Mesenchymal stem cell (in vitro differentiated cells and primary cell): Measurements from ENCODE around the gene GCAT.

Source experiments
- DNase-seq: peaks from one replicate; pipeline ENCODE4 v3.0.0-alpha.2; 2013
- H2AFZ ChIP-seq: one replicate; pipeline ENCODE4 v1.6.1; 2013; ENCODE audit warnings: low read depth, mild to moderate bottlenecking, control low read depth, inconsistent platforms, low read length, moderate library complexity
- H2AK5ac ChIP-seq: 2 replicates; pipeline ENCODE4 v1.6.1; 2013; ENCODE audit warnings: low read length, moderate library complexity, mild to moderate bottlenecking, inconsistent platforms; ENCODE audit not compliant: severe bottlenecking
- H2BK120ac ChIP-seq: one replicate; pipeline ENCODE4 v1.6.1; 2013; ENCODE audit warnings: low read depth, mild to moderate bottlenecking, inconsistent platforms, low read length, moderate library complexity
- H2BK12ac ChIP-seq, 2 experiments: one replicate each; pipeline ENCODE4 v1.6.1; 2013; ENCODE audit warnings: inconsistent platforms in 2 of 2, low read length in 2 of 2, mild to moderate bottlenecking in 2 of 2, moderate library complexity in 2 of 2, control low read depth in 1 of 2
- H2BK15ac ChIP-seq: one replicate; pipeline ENCODE4 v1.6.1; 2013; ENCODE audit warnings: mild to moderate bottlenecking, low read depth, inconsistent platforms; ENCODE audit not compliant: poor library complexity, severe bottlenecking
- H2BK5ac ChIP-seq: 2 replicates; pipeline ENCODE4 v1.6.1; 2013; ENCODE audit warnings: low read depth, mild to moderate bottlenecking, low read length, control low read depth, inconsistent platforms; ENCODE audit not compliant: poor library complexity, severe bottlenecking
- H3K14ac ChIP-seq, 2 experiments: one replicate each; pipeline ENCODE4 v1.6.1; 2013; ENCODE audit warnings: inconsistent platforms in 2 of 2, low read length in 2 of 2, control low read depth in 1 of 2, mild to moderate bottlenecking in 1 of 2, moderate library complexity in 1 of 2
- H3K18ac ChIP-seq, 2 experiments: one replicate each; pipeline ENCODE4 v1.6.1; 2013; ENCODE audit warnings: inconsistent platforms in 2 of 2, low read length in 2 of 2, control low read depth in 1 of 2, low read depth in 1 of 2, mild to moderate bottlenecking in 1 of 2
- H3K23ac ChIP-seq, 2 experiments: one replicate each; pipeline ENCODE4 v1.6.1; 2013; ENCODE audit warnings: inconsistent platforms in 2 of 2, low read length in 2 of 2, mild to moderate bottlenecking in 2 of 2, moderate library complexity in 2 of 2, control low read depth in 1 of 2
- H3K27ac ChIP-seq: 2 replicates; pipeline ENCODE4 v1.5.1; 2013; ENCODE audit warnings: mild to moderate bottlenecking, moderate library complexity, low read length, control low read depth, inconsistent platforms; ENCODE audit not compliant: poor library complexity, severe bottlenecking
- H3K27me3 ChIP-seq, 2 experiments: 2 replicates each; pipeline versions ENCODE4 v1.6.1 to v1.7.0; 2013; ENCODE audit warnings: low read length in 2 of 2, mild to moderate bottlenecking in 2 of 2, moderate library complexity in 2 of 2, control low read depth in 1 of 2, inconsistent platforms in 1 of 2; ENCODE audit not compliant: control insufficient read depth in 1 of 2, insufficient read depth in 1 of 2
- H3K36me3 ChIP-seq, 2 experiments: 2 replicates each; pipeline versions ENCODE4 v1.6.1 to v1.7.0; 2013; ENCODE audit warnings: low read length in 2 of 2, control low read depth in 1 of 2, inconsistent platforms in 1 of 2, low read depth in 1 of 2, mild to moderate bottlenecking in 1 of 2; ENCODE audit not compliant: insufficient read depth in 2 of 2, control insufficient read depth in 1 of 2
- H3K4ac ChIP-seq, 2 experiments: one replicate each; pipeline ENCODE4 v1.6.1; 2013; ENCODE audit warnings: inconsistent platforms in 2 of 2, low read length in 2 of 2, mild to moderate bottlenecking in 2 of 2, moderate library complexity in 2 of 2, control low read depth in 1 of 2, low read depth in 1 of 2
- H3K4me1 ChIP-seq: 2 replicates; pipeline ENCODE4 v1.6.1; 2013; ENCODE audit warnings: low read depth, low read length, control low read depth; ENCODE audit not compliant: control insufficient read depth, insufficient read depth
- H3K4me2 ChIP-seq: 2 replicates; pipeline ENCODE4 v1.6.1; 2013; ENCODE audit warnings: low read length, mild to moderate bottlenecking, inconsistent platforms; ENCODE audit not compliant: poor library complexity, severe bottlenecking
- H3K4me3 ChIP-seq, 2 experiments: 2 replicates each; pipeline versions ENCODE4 v1.5.1 to v1.7.0; 2013; ENCODE audit warnings: low read length in 2 of 2, mild to moderate bottlenecking in 2 of 2, control low read depth in 1 of 2, low read depth in 1 of 2; ENCODE audit not compliant: insufficient read depth in 1 of 2
- H3K79me1 ChIP-seq: replicated peaks from 2 replicates; pipeline ENCODE4 v1.6.1; 2013; ENCODE audit warnings: mild to moderate bottlenecking, control low read depth, low read length, inconsistent platforms; ENCODE audit not compliant: poor library complexity, severe bottlenecking
- H3K9ac ChIP-seq: 2 replicates; pipeline ENCODE4 v1.7.0; 2013; ENCODE audit warnings: mild to moderate bottlenecking, low read length, moderate library complexity
- H3K9me3 ChIP-seq: 2 replicates; pipeline ENCODE4 v1.7.0; 2013; ENCODE audit warnings: mild to moderate bottlenecking, low read length; ENCODE audit not compliant: control insufficient read depth
- H4K8ac ChIP-seq: one replicate; pipeline ENCODE4 v1.6.1; 2013; ENCODE audit warnings: inconsistent platforms, mild to moderate bottlenecking, low read length, moderate library complexity
- H4K91ac ChIP-seq: one replicate; pipeline ENCODE4 v1.6.1; 2013; ENCODE audit warnings: mild to moderate bottlenecking, low read length, inconsistent platforms
- WGBS: methylation state at CpG from one replicate; pipeline ENCODE4 v1.1.7; 2013; ENCODE audit warnings: mixed read lengths; 5-methylcytosine and 5-hydroxymethylcytosine counted together

The GCAT gene

GRCh38 chr22:37811867-37812266 lies 4.1 kb downstream of the GCAT start:
- Histone ChIP-seq H4K91ac (no peak overlapping the region), H3K23ac (no peak overlapping the region), H3K14ac (no peak overlapping the region), H3K36me3 (peaks cover 13 to 42% of the 10 kb centered on the region in 2 experiments), H3K4ac (no peak overlapping the region), H4K8ac (no peak overlapping the region), H2BK5ac (no peak overlapping the region), H3K79me1 (peaks cover 8% of the 10 kb centered on the region), H3K9me3 (no peaks in the 10 kb centered on the region), H2AK5ac (no peak overlapping the region), H3K27me3 (no peaks in the 10 kb centered on the region), H2BK15ac (no peak overlapping the region), H2BK120ac (no peak overlapping the region), H2BK12ac (no peak overlapping the region), H3K9ac (no peak overlapping the region), H3K18ac (no peak overlapping the region), H2AFZ (no peak overlapping the region), H3K27ac (no peak overlapping the region), H3K4me1 (peaks cover 6% of the 10 kb centered on the region), H3K4me3 (no peak overlapping the region), H3K4me2 (no peak overlapping the region)
- no peak for DNase-seq
- WGBS: 100% methylated on average over 2 of the region's 2 CpGs

- Histone ChIP-seq H3K4ac (no peak overlapping the region), H2BK5ac (no peak overlapping the region), H3K27ac (no peak overlapping the region), H2AK5ac (no peak overlapping the region), H3K18ac (no peak overlapping the region), H3K27me3 (no peaks in the 10 kb centered on the region), H3K36me3 (peaks cover 13 to 43% of the 10 kb centered on the region in 2 experiments), H3K9ac (no peak overlapping the region), H3K9me3 (no peaks in the 10 kb centered on the region), H2BK12ac (no peak overlapping the region), H3K14ac (no peak overlapping the region), H4K8ac (no peak overlapping the region), H3K79me1 (peaks cover 6% of the 10 kb centered on the region), H2BK120ac (no peak overlapping the region), H4K91ac (no peak overlapping the region), H3K23ac (no peak overlapping the region), H3K4me1 (peaks cover 4% of the 10 kb centered on the region), H3K4me3 (no peak overlapping the region), H2BK15ac (no peak overlapping the region), H2AFZ (no peak overlapping the region), H3K4me2 (no peak overlapping the region)
- no peak for DNase-seq
- 97% methylated on average over 26 of the region's 27 CpGs for WGBS
Measured at GRCh38 chr22:37812869-37813678, 5.3 kb downstream of the GCAT start.

- Histone ChIP-seq H2AK5ac (no peak overlapping the region), H2AFZ (no peak overlapping the region), H3K9me3 (no peaks in the 10 kb centered on the region), H3K14ac (no peak overlapping the region), H3K18ac (no peak overlapping the region), H3K4me2 (no peak overlapping the region), H2BK5ac (no peak overlapping the region), H3K79me1 (peaks cover 1% of the 10 kb centered on the region), H3K27me3 (peaks cover 13 to 16% of the 10 kb centered on the region in 2 experiments), H3K4me1 (peaks cover 15% of the 10 kb centered on the region), H2BK120ac (no peak overlapping the region), H4K91ac (no peak overlapping the region), H3K23ac (no peak overlapping the region), H3K27ac (no peak overlapping the region), H3K4ac (no peak overlapping the region), H4K8ac (no peak overlapping the region), H2BK12ac (no peak overlapping the region), H3K36me3 (peaks cover 13 to 39% of the 10 kb centered on the region in 2 experiments), H3K4me3 (no peak overlapping the region), H3K9ac (no peak overlapping the region), H2BK15ac (no peak overlapping the region)
- no peak for DNase-seq
- WGBS: 95% methylated on average over 12 of the region's 12 CpGs
Measured at GRCh38 chr22:37815593-37815992, 7.9 kb downstream of the GCAT start.

GRCh38 chr22:37816543-37817180 lies 8.9 kb downstream of the GCAT start:
- Histone ChIP-seq H4K8ac (no peak overlapping the region), H3K23ac (no peak overlapping the region), H2BK120ac (no peak overlapping the region), H3K36me3 (peaks cover 13 to 39% of the 10 kb centered on the region in 2 experiments), H3K4ac (no peak overlapping the region), H3K4me3 (no peak overlapping the region), H3K79me1 (no peaks in the 10 kb centered on the region), H3K9ac (no peak overlapping the region), H2AK5ac (no peak overlapping the region), H3K18ac (no peak overlapping the region), H4K91ac (no peak overlapping the region), H2BK15ac (no peak overlapping the region), H2BK12ac (no peak overlapping the region), H3K9me3 (no peaks in the 10 kb centered on the region), H3K4me2 (no peak overlapping the region), H3K14ac (no peak overlapping the region), H3K27me3 (peaks cover 14 to 23% of the 10 kb centered on the region in 2 experiments), H2AFZ (no peak overlapping the region), H3K4me1 (peaks cover 15% of the 10 kb centered on the region), H3K27ac (no peak overlapping the region), H2BK5ac (no peak overlapping the region)
- 96% methylated on average over 23 of the region's 23 CpGs for WGBS
- DNase-seq: no peak
